GM04504 (cell line): ENCODE data around the gene OAS3.
"Not testable (repeated sequence)": the region's sequence is repeated elsewhere in the genome, so short reads cannot be mapped to it uniquely, and the experiment has no call there.

Experiments
- DNase-seq: peaks from one replicate; pipeline ENCODE4 v3.0.0-alpha.2; 2012; ENCODE audit warnings: low read depth

Gene OAS3

GRCh38 chr12:112927475-112927874, 10.8 kb upstream of the OAS3 start:
- DNase-seq, result no peak

DNA sequence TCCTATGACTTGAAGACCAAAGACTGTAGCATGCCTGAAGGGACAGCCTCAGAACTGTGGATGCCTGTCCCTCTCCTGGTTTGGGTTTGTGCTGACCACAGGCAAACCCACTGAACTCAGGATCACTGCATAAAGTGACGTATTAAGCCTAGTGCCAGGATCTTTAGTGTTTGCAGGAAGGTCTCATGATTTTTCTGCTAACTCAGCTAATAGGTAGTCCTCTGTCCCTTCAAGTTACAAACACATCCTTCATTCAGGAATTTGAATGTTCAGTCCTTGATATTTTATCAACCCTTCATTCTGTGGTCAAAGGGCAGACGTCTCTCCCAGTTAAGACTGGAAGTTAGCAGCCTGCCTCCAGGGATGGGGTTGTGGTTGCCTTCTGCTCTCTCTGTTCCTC, 10.3 kb upstream of the OAS3 start:
- DNase-seq, result no peak

- DNase-seq, result no peak
These were observed 9.3 kb upstream of the OAS3 start for GRCh38 chr12:112928978-112929377.

DNA sequence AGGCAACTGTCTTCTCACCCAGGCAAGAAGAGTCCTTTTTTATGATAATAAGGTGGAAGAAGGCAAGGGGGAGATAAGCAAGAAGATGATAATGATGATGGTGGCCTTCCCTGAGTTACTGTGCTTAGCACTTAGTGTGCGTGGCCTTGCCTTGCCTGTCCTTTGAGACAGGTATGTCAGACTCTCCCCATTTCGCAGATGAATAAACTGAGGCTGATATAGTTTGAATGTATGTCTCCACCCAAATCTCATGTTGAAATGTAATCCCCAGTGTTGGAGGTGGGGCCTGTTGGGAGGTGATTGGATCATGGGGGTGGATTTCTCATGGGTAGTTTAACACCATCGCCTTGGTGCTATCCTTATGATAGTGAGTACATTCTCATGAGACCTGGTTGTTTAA, 8.6 kb upstream of the OAS3 start:
- DNase-seq, result no peak

- no peak for DNase-seq
These were observed 7.9 kb upstream of the OAS3 start for GRCh38 chr12:112930350-112930749.

DNA sequence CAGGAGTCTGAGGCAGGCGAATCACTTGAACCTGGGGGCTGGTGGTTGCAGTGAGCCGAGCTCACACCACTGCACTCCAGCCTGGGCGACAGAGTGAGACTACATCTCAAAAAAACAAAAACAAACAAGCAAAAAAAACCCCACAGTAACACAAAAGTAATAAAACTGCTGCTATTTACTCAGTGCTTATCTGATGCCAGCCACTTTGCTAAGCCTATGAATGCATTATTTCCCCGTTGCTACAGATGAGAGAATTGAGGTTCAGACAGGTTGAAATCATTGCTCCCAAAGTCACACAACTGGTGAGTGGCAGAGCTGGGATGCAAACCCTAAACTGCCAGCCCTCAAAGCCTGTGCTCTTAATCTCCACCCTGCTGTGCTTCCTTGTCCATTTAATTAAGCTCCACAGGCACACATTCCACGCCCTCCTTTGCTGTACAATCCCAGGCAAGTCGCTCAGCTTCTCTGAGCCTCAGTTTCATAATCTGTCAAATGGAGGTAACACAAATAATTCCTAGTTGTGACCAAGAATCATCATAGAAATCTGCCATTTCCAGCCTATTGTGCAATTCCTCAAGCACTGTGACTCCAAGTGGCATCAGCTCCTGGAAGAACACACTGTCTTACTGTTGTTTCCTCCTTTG, 5.7 kb upstream of the OAS3 start:
- DNase-seq, result no peak

GRCh38 chr12:112933129-112933505, 5.2 kb upstream of the OAS3 start:
- DNase-seq, result no peak

GRCh38 chr12:112936264-112936663, 2.0 kb upstream of the OAS3 start:
- DNase-seq, result no peak

GRCh38 chr12:112936927-112937326, 1.3 kb upstream of the OAS3 start:
- DNase-seq, result no peak

- DNase-seq, result no peak
These were observed 477 bp downstream of the OAS3 start for GRCh38 chr12:112938751-112939150.

- DNase-seq, result no peak
These were observed 1.6 kb downstream of the OAS3 start for GRCh38 chr12:112939761-112940381.

- DNase-seq, result no peak
These were observed 3.5 kb downstream of the OAS3 start for GRCh38 chr12:112941528-112942335.

GRCh38 chr12:112942572-112942971, 4.3 kb downstream of the OAS3 start:
- DNase-seq, result no peak

GRCh38 chr12:112944024-112944690, 5.9 kb downstream of the OAS3 start:
- no peak for DNase-seq

DNA sequence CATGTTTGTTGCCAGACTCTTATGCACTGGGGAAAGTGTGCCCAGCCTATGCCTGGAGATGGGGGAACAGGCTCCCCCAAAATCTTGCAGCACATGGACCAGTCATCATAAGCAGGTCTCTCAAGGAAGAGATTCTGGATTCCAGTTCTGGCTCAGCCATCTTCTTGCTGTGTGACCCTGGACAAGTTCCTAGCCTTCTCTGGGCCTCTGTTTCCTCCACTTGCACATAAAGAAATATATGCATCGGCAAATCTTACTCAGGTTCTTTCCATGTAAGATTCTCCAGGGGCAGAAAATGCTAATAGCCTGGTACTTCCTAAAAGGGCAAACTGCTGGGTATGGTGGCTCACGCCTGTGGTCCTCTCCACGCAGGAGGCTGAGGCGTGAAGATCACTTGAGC, 7.2 kb downstream of the OAS3 start:
- DNase-seq, result no peak

DNA sequence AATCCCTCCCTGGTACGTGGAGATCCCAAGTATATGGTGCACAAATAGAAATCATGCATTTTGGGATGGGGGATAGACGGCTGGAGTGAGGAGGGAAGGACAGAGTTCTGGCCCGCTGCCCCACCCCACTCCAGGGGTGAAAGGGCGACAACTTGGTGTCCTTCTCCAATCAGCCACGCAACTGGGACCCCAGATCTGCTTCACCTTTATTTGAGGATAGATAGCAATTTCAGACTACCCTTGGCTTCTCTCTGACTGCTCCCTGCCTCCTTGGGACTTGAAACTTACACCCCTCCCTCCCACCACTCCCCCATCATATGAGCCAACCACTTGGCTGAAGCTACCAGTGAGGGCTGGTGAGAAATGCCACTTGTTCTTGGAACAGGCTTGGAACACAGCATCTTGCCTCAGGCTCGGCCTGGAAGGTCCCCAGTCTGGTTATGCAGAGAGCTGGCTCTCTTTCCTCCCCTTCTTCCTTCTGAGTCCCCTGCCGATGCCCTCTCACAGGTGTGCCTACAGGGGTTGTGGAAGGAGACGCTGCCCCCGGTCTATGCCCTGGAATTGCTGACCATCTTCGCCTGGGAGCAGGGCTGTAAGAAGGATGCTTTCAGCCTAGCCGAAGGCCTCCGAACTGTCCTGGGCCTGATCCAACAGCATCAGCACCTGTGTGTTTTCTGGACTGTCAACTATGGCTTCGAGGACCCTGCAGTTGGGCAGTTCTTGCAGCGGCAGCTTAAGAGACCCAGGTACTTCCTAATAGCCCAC, 8.1 kb downstream of the OAS3 start:
- no peak for DNase-seq

DNA sequence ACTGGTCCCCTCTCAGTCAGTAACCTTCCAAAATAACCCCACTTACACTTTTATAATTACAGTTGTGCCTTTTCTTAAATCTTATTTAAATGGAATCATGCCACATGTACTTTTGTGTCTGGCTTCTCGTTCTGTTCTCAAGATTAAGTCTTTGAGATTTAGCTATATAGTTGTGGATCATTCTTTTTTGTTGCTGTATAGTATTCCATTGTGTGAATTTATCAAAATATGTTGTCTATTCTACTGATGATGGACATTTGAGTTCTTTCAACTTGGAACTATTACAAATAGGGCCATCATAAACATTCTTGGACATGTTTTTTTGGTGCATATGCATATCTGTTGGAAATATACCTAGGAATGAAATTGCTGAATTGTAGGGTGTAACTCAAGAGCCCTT, 9.0 kb downstream of the OAS3 start:
- no peak for DNase-seq

DNA sequence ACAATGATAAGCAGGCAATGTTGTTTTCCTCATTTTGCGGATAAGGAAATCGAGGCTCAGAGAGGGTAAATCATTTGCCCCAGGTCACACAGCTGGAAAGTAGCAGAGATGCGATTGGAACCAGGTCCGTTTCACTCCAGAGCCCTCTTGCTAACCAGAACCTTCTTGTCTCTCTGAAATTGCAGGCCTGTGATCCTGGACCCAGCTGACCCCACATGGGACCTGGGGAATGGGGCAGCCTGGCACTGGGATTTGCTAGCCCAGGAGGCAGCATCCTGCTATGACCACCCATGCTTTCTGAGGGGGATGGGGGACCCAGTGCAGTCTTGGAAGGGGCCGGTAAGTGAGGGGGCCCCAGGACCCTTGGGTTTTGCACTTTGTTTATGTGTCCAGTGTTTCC, 9.5 kb downstream of the OAS3 start:
- no peak for DNase-seq

DNA sequence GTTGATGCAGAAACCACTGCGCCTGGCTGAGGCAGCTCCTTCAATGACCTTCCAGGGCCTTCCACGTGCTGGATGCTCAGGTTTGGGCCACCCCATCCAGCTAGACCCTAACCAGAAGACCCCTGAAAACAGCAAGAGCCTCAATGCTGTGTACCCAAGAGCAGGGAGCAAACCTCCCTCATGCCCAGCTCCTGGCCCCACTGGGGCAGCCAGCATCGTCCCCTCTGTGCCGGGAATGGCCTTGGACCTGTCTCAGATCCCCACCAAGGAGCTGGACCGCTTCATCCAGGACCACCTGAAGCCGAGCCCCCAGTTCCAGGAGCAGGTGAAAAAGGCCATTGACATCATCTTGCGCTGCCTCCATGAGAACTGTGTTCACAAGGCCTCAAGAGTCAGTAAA, 10.5 kb downstream of the OAS3 start:
- DNase-seq, result no peak

DNA sequence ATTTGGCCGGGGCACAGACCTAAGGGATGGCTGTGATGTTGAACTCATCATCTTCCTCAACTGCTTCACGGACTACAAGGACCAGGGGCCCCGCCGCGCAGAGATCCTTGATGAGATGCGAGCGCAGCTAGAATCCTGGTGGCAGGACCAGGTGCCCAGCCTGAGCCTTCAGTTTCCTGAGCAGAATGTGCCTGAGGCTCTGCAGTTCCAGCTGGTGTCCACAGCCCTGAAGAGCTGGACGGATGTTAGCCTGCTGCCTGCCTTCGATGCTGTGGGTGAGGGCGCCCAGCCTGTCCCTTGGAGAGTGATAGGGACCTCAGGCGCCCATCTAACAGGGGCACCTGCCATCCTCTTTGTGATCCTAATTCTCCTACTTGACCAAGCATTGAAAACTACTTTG, 12.4 kb downstream of the OAS3 start:
- DNase-seq, result no peak

DNA sequence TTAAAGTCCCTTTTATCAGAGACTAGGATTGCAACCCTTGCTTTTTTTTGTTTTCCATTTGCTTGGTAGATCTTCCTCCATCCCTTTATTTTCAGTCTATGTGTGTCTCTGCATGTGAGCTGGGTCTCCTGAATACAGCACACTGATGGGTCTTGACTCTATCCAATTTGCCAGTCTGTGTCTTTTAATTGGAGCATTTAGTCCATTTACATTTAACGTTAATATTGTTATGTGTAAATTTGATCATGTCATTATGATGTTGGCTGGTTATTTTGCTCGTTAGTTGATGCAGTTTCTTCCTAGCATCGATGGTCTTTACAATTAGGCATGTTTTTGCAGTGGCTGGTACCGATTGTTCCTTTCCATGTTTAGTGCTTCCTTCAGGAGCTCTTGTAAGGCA, 18.9 kb downstream of the OAS3 start:
- not testable (repeated sequence) for DNase-seq

DNA sequence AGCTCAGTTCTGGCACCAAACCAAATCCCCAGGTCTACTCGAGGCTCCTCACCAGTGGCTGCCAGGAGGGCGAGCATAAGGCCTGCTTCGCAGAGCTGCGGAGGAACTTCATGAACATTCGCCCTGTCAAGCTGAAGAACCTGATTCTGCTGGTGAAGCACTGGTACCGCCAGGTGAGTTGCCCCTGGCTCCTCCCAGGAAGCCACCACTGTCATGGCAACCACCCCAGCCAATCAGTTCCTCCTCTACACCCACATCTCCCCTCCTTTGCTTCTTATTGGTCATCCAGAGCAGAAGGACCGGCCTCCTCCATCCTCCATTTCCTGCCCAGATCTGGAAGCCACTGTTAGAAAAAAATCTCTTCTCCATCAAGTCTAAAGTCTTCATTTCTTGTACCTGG, 22.8 kb downstream of the OAS3 start:
- DNase-seq, result no peak
